Mesothelial cell of epicardium (in vitro differentiated cells): ENCODE results near the gene KLF2. TPM values are rescaled to one million over a fixed set of nuclear protein-coding genes. Genes with fewer than 3 reads are reported as not detected.

ENCODE experiments used
- DNase-seq, 2 experiments: peaks; one replicate each; pipeline ENCODE4 v3.0.0; 2021; ENCODE audit warnings: low spot score in 2 of 2; ENCODE audit not compliant: unreplicated experiment in 2 of 2
- H3K27ac Mint-ChIP-seq: 2 replicates; pipeline ENCODE4 v1.8.0; 2021; ENCODE audit warnings: mixed read lengths
- H3K27me3 Mint-ChIP-seq: 2 replicates; pipeline ENCODE4 v1.8.0; 2021; ENCODE audit warnings: low read depth, mixed read lengths
- H3K36me3 Mint-ChIP-seq: 2 replicates; pipeline ENCODE4 v1.8.0; 2021; ENCODE audit warnings: mixed read lengths
- H3K4me1 Mint-ChIP-seq: 2 replicates; pipeline ENCODE4 v1.8.0; 2021; ENCODE audit warnings: mixed read lengths
- H3K4me3 Mint-ChIP-seq: 2 replicates; pipeline ENCODE4 v1.8.0; 2021; ENCODE audit warnings: mild to moderate bottlenecking, moderate library complexity, mixed read lengths
- H3K9me3 Mint-ChIP-seq: 2 replicates; pipeline ENCODE4 v1.8.0; 2021; ENCODE audit warnings: mixed read lengths
- CTCF ChIP-seq: fragments of 200-600 bp; sonication (generic); IDR thresholded peaks from one replicate; pipeline ENCODE4 v1.5.0; 2021; ENCODE audit warnings: antibody characterized with exemption; ENCODE audit not compliant: unreplicated experiment
- total RNA-seq: library from RNA; stranded (reverse); gene quantifications from 3 replicates; pipeline ENCODE4 v1.2.1, GENCODE V29; 2021

KLF2 gene
- total RNA-seq, 1 donor from 2014 or later = 12.3 TPM

DNA sequence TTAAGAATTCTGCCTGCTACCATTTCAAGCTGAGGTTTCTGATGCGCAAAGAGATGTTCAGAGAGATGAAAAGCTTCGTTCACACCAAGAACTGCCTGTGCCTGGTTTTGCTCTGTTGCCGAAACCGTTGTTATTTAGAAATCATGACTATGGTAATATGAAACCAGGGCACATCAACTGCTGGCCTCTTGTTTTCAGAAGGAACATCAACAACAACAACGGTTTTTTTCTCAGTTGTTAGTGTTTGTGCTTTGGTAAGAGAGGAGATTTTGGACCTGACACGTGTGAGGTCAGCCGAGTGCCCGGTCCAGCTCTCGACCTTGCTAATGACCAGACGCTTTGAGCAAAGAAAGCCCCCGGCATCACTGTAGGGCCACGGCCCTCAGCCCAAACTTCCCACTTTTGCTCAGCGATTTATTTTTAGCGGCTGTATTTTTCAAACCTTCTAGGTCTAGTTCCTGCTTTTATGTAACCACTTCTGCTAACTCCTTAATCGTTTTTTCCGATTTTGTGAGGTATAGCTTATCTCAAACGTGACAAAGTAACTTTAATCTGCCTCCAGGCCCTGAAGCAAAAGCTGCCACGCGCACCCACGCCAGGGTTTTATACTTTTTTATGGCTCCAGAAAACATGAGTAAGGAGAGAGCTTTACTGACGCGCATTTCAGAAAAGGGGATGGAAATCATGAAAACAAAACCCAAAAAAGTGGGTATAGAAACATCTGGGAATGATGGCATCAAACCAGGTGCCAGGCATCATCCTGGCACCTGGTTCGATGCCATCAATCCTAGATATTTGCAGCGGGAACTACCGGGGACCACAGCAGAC is 42.0 kb downstream of the KLF2 start:
- DNase-seq = no peak
- no peaks in the 10 kb centered on the region for H3K27me3 Mint-ChIP-seq
- H3K9me3 Mint-ChIP-seq = no peaks in the 10 kb centered on the region
- no peak for TF ChIP-seq CTCF
- peak overlapping the region; percentile 43 for H3K27ac Mint-ChIP-seq
- peaks cover 13% of the 10 kb centered on the region for H3K4me1 Mint-ChIP-seq
- no peak overlapping the region for H3K4me3 Mint-ChIP-seq
- peaks cover 11% of the 10 kb centered on the region for H3K36me3 Mint-ChIP-seq

DNA sequence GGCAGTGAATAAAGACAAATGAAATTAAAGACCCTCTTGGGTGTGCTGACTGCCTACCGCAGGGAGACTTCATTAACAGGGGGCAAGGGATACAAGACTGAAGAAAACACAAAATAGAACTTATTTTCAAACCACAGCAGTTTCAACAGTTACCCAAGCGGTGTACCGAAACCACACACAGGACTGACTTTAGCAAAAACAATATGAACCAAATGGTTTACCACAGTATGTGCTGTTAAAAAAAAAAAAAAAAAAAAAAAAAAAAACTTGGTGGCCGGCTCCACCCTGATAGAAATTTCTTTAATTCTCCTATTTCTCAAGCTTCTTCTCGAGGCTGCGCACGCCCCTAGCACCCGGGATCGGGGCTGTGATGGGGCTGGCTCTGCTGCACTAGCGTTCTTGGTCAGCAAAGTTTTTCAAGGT is 42.6 kb downstream of the KLF2 start:
- no peak for TF ChIP-seq CTCF
- Mint-ChIP-seq H3K36me3 (peaks cover 8% of the 10 kb centered on the region), H3K9me3 (no peaks in the 10 kb centered on the region), H3K4me3 (no peak overlapping the region), H3K4me1 (peaks cover 13% of the 10 kb centered on the region), H3K27me3 (no peaks in the 10 kb centered on the region), H3K27ac (no peak overlapping the region)
- DNase-seq = no peak

DNA sequence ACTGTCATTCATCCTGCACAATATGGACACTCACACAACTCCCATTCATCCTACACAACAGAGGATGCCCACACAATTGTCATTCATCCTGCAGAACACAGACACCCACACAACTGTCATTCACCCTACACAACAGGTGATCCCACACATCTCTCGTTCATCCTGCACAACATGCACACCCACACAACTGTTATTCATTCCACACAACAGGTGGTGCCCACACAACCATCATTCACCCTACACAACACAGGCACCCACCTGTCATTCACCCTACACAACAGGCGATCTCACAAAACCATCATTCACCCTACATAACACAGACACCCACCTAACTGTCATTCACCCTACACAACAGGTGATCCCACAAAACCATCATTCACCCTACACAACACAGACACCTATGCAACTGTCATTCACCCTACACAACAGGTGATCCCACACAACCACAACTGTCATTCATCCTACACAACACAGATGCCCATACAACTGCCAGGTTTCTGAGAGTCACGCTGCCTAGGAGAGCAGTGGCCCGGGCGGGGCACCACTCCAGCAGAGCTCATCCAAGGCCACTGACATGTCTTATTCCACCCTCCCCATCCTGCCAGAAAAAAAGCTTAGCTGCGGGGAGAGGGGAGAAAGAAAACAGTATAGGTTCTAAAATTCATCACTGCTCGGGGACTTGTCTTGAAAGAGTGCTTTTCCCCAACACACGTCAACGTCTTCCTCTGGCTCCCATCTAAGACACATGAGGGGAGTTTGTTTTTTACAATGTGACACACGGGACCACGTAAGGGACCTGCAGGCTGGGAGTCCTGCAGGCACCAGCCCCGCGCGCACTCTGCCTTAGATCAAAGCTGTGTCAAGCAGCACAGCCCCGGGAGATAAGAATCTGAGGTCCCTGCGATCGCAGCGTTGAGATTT is 44.0 kb downstream of the KLF2 start:
- Mint-ChIP-seq H3K4me1 (peaks cover 13% of the 10 kb centered on the region), H3K4me3 (no peak overlapping the region), H3K27ac (no peak overlapping the region), H3K36me3 (peaks cover 9% of the 10 kb centered on the region), H3K9me3 (no peaks in the 10 kb centered on the region), H3K27me3 (no peaks in the 10 kb centered on the region)
- TF ChIP-seq CTCF = no peak
- DNase-seq = no peak

DNA sequence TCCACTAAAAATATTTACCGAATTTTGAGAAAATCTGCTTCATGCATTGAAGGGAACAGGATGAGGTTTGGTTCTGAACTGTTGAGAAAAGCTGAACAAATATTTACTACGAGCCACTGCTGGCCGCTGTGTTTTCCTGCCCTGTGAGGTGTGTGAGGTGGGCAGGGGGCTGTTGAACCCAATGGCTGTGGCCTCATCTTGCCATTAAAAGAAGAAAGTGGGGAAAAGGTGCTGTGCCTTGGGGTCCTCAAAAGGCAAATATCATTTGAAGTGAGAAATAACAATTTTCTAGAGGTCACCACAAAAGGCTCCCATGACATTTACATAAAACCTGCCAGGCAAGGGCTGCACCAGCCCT is 44.7 kb downstream of the KLF2 start:
- no peak overlapping the region for H3K27ac Mint-ChIP-seq
- H3K9me3 Mint-ChIP-seq = no peaks in the 10 kb centered on the region
- peaks cover 13% of the 10 kb centered on the region for H3K4me1 Mint-ChIP-seq
- TF ChIP-seq CTCF = no peak
- H3K36me3 Mint-ChIP-seq = peaks cover 10% of the 10 kb centered on the region
- no peak for DNase-seq
- no peak overlapping the region for H3K4me3 Mint-ChIP-seq
- H3K27me3 Mint-ChIP-seq = no peaks in the 10 kb centered on the region

DNA sequence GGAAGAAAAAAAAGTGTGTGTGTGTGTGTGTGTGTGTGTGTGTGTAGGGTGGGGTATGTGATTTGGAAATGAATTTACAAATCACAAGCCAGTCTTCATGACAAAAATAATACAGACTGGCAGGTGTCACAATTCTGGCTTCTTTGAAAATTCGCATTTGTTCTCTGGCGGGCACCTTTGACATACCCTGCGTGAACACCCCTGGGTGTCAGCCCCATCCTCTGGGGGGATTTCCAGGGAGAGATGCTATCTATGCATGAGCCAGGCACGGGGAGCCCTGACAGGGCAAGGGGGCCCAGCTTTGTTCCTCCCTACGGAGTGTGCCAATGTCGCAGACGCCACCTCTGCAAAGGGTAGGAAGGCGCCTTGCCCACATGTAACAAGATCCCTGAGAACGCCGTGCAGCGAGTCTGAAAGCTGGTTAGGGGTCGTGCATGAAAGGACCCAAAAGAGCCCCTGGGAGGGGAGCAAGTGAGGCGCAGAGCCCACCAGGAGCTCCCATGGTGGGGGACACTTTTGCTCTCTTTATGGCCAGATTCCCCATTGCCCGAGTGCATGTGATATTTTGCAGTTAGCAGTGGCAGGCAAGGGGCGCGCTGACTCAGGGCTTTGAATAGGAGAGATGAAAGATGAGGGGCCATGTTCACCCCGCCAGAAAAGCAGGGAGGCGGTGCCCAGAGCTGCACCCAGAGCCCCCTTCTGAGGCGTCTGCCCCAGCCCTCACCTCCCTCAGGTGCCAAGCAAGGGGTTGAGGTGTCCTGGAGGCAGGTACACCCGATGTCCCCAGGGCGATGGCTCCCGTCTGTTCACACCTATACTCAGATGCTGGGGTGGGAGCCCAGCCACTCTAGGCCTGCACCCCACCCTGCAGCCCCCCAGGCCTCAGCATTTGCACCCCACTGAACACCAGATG is 45.3 kb downstream of the KLF2 start:
- H3K4me3 Mint-ChIP-seq = no peak overlapping the region
- H3K27ac Mint-ChIP-seq = no peak overlapping the region
- no peaks in the 10 kb centered on the region for H3K27me3 Mint-ChIP-seq
- peaks cover 13% of the 10 kb centered on the region for H3K4me1 Mint-ChIP-seq
- DNase-seq = no peak
- H3K9me3 Mint-ChIP-seq = no peaks in the 10 kb centered on the region
- peaks cover 12% of the 10 kb centered on the region for H3K36me3 Mint-ChIP-seq
- no peak for TF ChIP-seq CTCF
